NCI-H510A treated with DMSO at 0.1 percent for 48 hours (cell line): ENCODE measurements around the gene NARS2.
"Not testable (repeated sequence)": the region's sequence is repeated elsewhere in the genome, so short reads cannot be mapped to it uniquely, and the experiment has no call there.

Experiments used
- DNase-seq: peaks from one replicate; lab custom pipeline; 2025; lab: John Stamatoyannopoulos, UW

NARS2 gene

GRCh38 chr11:78489184-78489583 lies 85.5 kb downstream of the NARS2 start:
- DNase-seq: no peak

DNA sequence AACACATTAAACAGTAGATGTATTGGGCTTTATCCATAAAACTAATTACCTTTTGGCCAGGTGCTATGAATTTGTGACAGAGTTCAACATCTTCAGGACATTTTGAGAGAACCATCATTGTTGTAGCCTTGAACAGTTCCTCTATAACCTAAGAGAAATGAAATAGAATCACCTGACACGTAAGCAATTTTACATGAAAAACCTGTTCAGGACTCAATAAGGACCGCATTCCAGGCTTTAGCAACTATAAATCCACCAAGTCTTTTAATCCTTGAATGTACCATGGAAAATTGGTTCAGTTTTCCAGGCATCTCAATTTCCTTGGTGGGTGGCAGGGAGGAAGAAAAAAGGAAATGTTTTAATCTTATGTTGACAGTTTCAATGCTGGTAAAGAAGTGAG lies 96.1 kb downstream of the NARS2 start:
- DNase-seq: no peak

DNA sequence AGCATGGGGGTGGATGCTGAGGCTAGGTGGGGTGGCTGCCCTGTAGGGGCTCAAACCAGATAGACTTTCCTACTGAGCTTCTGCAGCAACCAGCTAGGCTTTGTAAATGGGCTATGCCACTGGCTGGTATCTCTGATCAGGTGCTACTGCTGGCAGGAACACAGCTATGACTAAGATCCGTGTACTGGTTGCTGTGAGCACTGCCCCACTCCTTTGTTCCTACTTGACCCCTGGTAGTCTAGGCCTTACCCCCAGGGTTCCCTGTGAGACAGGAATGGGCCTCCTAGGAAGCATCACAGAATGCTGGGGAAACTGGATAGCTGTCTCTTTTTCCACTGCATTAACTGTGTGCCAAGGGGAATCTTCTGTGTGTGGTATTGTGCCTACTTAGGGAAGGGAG lies 98.6 kb downstream of the NARS2 start:
- DNase-seq: no peak

GRCh38 chr11:78474451-78474850 lies 100.2 kb downstream of the NARS2 start:
- no peak for DNase-seq

- no peak for DNase-seq
Measured at GRCh38 chr11:78472905-78473304, 101.8 kb downstream of the NARS2 start.

DNA sequence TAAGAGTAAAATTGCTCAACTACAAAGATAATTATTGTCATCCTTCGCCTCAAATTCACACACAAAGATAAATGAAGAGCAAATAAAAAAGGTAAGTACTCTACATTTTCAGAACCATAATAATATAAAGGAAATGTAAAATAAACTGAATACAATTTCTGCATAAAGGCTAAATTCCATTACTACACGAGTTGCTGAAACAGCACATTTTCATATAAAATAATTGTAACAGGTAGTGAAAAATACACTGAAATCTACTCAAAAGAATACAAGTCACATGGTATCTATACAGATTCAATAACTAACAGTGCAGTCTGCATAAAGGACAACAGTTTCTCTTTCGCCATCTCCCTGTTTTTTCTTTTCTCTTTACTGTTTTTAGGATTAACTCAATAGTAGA lies 102.3 kb downstream of the NARS2 start:
- DNase-seq: no peak

GRCh38 chr11:78470861-78471442 lies 103.7 kb downstream of the NARS2 start:
- no peak for DNase-seq

- no peak for DNase-seq
Measured at GRCh38 chr11:78469896-78470295, 104.8 kb downstream of the NARS2 start.

GRCh38 chr11:78467931-78468330 lies 106.7 kb downstream of the NARS2 start:
- DNase-seq: no peak

DNA sequence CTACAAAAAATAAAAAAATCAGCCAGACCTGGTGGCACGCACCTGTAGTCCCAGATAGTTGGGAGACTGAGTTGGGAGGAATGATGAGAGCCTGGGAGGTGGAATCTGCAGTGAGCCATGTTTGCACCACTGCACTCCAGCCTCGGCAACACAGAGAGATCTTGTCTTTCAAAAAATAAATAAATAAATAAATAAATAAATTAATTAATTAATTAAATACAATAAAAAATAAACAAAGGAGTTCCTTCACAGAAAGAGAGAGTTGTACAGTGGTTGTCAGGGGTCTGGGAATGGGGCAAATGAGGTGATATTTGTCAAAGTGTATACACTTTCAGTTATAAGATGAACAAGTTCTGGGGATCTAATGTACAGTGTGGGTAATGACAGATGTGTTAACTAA lies 107.3 kb downstream of the NARS2 start:
- no peak for DNase-seq

DNA sequence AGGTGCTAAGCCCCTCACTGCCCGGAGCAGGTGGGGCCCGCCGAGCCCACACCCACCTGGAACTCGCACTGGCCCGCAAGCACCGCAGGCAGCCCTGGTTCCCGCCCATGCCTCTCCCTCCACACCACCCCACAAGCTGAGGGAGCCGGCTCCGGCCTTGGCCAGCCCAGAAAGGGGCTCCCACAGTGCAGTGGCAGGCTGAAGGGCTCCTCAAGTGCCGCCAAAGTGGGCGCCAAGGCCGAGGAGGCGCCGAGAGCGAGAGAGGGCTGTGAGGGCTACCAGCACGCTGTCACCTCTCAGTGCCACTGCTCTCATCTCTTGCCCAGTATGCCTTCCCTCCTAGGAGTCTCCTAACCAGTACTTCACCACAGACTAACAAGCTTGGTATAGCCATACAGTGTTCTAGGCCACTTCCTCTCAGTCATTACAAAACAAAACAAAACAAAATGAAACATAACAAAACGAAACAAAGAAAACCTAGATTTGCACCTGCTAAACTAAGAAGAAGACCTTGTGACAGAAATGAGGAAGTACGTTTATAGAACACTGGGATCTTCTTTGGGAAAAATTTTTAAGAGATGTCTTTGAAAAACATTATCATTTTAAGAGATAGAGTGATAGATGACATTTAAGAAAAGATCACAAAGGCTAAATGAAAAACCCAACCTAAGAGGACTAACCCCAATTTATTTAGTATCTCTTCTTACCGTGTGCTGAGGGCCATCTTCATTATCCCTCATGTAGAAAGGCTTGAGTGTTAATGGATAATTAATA lies 109.3 kb downstream of the NARS2 start:
- no peak for DNase-seq

DNA sequence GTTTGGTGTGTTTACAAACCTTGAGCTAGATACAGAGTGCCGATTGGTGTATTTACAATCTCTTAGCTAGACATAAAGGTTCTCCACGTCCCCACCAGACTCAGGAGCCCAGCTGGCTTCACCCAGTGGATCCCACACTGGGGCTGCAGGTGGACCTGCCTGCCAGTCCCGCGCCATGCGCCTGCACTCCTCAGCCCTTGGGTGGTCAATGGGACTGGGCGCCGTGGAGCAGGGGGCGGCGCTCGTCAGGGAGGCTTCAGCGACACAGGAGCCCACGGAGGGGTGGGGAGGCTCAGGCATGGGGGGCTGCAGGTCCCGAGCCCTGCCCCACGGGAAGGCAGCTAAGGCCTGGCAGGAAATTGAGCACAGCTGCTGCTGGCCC lies 109.9 kb downstream of the NARS2 start:
- DNase-seq: not testable (repeated sequence)

DNA sequence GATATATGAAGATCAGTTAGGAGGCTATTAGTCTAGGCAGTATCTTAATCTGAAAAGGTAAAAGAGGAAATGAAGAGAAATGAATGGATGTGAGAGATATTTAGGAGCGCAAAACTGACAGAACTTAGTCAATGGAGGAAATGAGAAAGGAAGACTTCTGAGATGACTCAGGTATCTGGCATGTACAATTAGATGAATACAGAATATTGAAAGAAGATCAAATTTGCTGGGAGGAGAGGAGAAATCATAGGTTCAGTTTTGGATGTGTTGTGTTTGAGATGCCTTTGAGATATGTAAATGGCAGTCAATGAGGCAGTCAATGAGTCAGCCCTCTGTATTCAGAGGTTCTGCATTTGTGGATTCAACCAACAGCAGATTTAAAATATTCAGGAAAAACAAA lies 114.2 kb downstream of the NARS2 start:
- no peak for DNase-seq

GRCh38 chr11:78459738-78460137 lies 114.9 kb downstream of the NARS2 start:
- no peak for DNase-seq

DNA sequence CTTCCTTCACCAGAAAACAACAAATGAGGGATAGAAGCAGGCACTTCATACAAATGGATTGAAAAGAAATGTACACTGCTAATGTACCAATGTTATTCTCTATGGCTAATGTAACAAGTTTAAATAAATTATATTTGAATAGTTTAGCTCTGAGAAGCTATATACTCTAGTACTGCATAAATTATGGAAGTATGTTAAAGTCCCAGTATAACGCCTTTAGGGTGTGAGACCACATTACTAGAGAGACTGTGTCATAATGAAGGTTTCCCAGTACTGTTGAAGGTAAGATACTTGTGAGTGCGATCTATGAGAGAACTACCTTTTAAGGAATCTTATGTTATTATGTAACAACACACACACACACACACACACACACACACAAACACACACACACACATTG lies 117.2 kb downstream of the NARS2 start:
- DNase-seq: no peak

- no peak for DNase-seq
Measured at GRCh38 chr11:78453140-78453935, 121.3 kb downstream of the NARS2 start.

- DNase-seq: no peak
Measured at GRCh38 chr11:78451371-78452150, 123.1 kb downstream of the NARS2 start.

DNA sequence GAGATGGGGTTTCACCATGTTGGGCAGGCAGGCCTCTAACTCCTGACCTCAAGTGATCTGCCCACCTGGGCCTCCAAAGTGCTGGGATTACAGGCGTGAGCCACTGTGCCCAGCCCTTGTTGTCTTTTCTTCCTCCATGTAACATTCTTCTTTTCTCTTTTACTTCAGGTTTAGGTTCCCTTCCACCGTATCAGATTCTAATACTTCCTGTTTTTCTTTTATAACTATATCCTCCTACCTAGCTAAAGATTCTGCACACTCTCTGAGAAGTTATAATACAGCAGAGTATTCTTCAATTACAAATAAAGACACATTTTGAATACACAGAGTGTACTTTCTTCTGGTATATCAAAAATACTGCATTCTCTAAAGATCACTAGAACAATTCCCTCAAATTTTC lies 123.8 kb downstream of the NARS2 start:
- no peak for DNase-seq

DNA sequence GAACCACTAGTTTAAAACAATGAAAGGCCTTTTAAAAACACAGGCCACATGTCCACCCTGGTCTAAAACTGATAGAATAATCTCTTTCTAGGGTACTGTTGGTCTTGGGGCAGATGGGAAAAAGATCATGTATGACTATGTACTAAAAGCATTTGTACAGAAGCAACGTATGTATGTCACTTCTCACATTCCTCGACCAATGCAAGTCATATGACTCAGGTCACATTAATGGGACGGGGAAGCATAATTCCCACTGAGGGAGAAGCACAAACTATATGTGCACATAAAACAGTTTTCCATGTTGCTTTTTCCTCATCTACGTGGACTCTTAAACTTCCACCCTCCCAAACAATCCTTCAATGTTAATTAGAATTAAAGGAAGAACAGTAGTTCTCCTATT lies 124.8 kb downstream of the NARS2 start:
- no peak for DNase-seq

DNA sequence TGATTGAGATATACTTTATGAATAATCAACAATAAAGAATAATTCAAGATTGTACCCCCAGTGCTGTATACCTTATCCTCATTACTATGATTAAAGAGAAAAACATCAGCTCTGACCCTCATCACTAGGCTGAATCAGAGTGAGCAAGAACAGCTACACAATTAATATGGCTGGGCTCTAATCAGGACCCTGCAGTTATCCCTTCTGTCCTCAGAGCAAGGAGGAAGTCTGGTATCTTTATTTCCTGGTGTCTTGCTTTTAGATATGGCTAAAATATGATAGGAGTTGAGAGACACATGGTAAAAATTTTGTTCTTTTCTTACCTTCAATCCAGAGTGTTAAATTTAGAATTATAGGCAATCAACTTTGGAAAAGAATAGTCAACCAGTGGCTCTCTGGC lies 128.5 kb downstream of the NARS2 start:
- DNase-seq: no peak

DNA sequence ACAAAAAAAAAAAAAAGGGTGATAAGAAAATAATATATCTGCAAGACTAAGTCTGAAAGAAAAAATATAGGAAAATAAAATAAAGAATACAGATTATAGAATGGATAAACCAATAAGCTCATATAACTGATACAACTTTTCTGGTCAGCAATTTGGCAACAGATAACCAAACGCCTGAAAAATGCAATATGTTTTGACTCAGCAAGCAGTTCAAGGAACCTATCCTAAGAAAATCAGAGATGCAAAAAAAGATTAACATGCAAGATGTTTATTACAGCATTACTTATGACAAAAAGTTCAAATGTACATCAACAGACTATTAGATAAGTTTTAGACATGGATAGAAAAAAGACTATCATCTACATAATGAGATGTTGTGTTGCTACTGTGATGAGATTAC lies 129.9 kb downstream of the NARS2 start:
- DNase-seq: no peak

DNA sequence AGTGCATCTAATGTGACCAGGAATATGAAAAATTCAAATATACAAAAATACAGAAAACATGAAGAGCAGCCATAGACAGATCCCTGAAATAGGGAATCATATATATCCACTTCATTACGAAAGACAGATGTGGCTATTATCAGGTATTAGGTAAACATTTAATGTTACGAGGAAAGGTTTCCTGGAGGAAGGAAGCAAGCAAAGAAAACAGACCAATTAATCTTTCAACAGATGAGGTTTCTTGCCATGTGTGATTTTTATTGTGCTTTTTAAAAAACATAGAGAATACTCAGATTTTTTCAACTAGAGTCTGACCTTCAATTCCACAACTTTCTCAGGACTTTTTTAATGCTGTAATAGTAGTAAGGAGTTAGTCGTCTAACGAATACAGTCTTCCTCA lies 132.7 kb downstream of the NARS2 start:
- no peak for DNase-seq
